Fibroblast of mammary gland (primary cell): ENCODE data around the gene MAP3K7CL.
A peak's percentile ranks its signal among the peaks of the same experiment; 100 is the strongest.

ENCODE experiments used
- DNase-seq: peaks from one replicate; pipeline ENCODE4 v3.0.0-alpha.2; 2010; ENCODE audit warnings: low read depth
- H3K4me3 ChIP-seq: 2 replicates; pipeline ENCODE4 v1.5.1; 2011; ENCODE audit warnings: low read depth, mild to moderate bottlenecking, low read length, moderate library complexity; ENCODE audit not compliant: control insufficient read depth
- CTCF ChIP-seq: conservative IDR thresholded peaks from 2 replicates; pipeline ENCODE4 v1.5.1; 2011; ENCODE audit warnings: low read depth, low read length, inconsistent platforms; ENCODE audit not compliant: control insufficient read depth, insufficient read depth

Gene MAP3K7CL

GRCh38 chr21:29190923-29191331 is 60.5 kb downstream of the MAP3K7CL start:
- DNase-seq = peak; percentile 87
- TF ChIP-seq CTCF = no peak

GRCh38 chr21:29193072-29193471 is 62.6 kb downstream of the MAP3K7CL start:
- no peak for TF ChIP-seq CTCF
- no peak overlapping the region for H3K4me3 ChIP-seq
- peak; percentile 57 for DNase-seq

More at GRCh38 chr21:29190923-29191331, 60.5 kb downstream of the MAP3K7CL start:
- no peak overlapping the region for H3K4me3 ChIP-seq

GRCh38 chr21:29193901-29194300 is 63.5 kb downstream of the MAP3K7CL start:
- TF ChIP-seq CTCF = no peak
- no peak overlapping the region for H3K4me3 ChIP-seq
- DNase-seq = no peak

GRCh38 chr21:29194342-29194741 is 63.9 kb downstream of the MAP3K7CL start:
- TF ChIP-seq CTCF = no peak
- no peak for DNase-seq
- no peak overlapping the region for H3K4me3 ChIP-seq

GRCh38 chr21:29194847-29195246 is 64.4 kb downstream of the MAP3K7CL start:
- H3K4me3 ChIP-seq = no peak overlapping the region
- DNase-seq = no peak
- no peak for TF ChIP-seq CTCF

- TF ChIP-seq CTCF = peak; percentile 50
- peak overlapping the region; percentile 20 for H3K4me3 ChIP-seq
- peak; percentile 96 for DNase-seq
Measured at GRCh38 chr21:29195981-29196669, 65.7 kb downstream of the MAP3K7CL start.

- no peak overlapping the region for H3K4me3 ChIP-seq
- no peak for DNase-seq
- TF ChIP-seq CTCF = no peak
Measured at GRCh38 chr21:29196670-29197191, 66.3 kb downstream of the MAP3K7CL start.
